Endodermal cell (in vitro differentiated cells): ENCODE data around the gene ARHGAP33. TPM values are rescaled to one million over a fixed set of nuclear protein-coding genes. Genes with fewer than 3 reads are reported as not detected.

Source experiments
- DNase-seq: peaks from one replicate; pipeline ENCODE4 v3.0.0-alpha.2; 2017
- H3K27ac ChIP-seq: 2 replicates; pipeline ENCODE4 v1.5.1; 2013; ENCODE audit warnings: mild to moderate bottlenecking, low read depth, low read length, moderate library complexity
- H3K27me3 ChIP-seq: 2 replicates; pipeline ENCODE4 v1.6.1; 2013; ENCODE audit warnings: mild to moderate bottlenecking, low read length, moderate library complexity; ENCODE audit not compliant: insufficient read depth, control insufficient read depth, poor library complexity, severe bottlenecking
- H3K36me3 ChIP-seq: 2 replicates; pipeline ENCODE4 v1.7.0; 2013; ENCODE audit warnings: mild to moderate bottlenecking, low read length, moderate library complexity; ENCODE audit not compliant: control insufficient read depth, insufficient read depth
- H3K4me1 ChIP-seq: one replicate; pipeline ENCODE4 v1.7.0; 2013; ENCODE audit warnings: low read length; ENCODE audit not compliant: control insufficient read depth, insufficient read depth
- H3K4me3 ChIP-seq: 2 replicates; pipeline ENCODE4 v1.5.1; 2013; ENCODE audit warnings: mild to moderate bottlenecking, low read length, moderate library complexity
- H3K9ac ChIP-seq: 2 replicates; pipeline ENCODE4 v1.6.1; 2013; ENCODE audit warnings: mild to moderate bottlenecking, low read length, moderate library complexity; ENCODE audit not compliant: poor library complexity, severe bottlenecking; ENCODE audit errors: extremely low read depth
- H3K9me3 ChIP-seq: 2 replicates; pipeline ENCODE4 v1.6.1; 2013; ENCODE audit warnings: mild to moderate bottlenecking, low read length, moderate library complexity; ENCODE audit not compliant: control insufficient read depth
- H3K27ac Mint-ChIP-seq: 2 replicates; pipeline ENCODE4 v1.8.0; 2020; ENCODE audit warnings: mixed read lengths
- H3K27me3 Mint-ChIP-seq: 2 replicates; pipeline ENCODE4 v1.8.0; 2021; ENCODE audit warnings: mild to moderate bottlenecking, mixed read lengths; ENCODE audit not compliant: insufficient read depth
- H3K36me3 Mint-ChIP-seq: 2 replicates; pipeline ENCODE4 v1.8.0; 2020; ENCODE audit warnings: low read depth, mixed read lengths
- H3K4me1 Mint-ChIP-seq: 2 replicates; pipeline ENCODE4 v1.8.0; 2020; ENCODE audit warnings: mixed read lengths
- H3K4me3 Mint-ChIP-seq: 2 replicates; pipeline ENCODE4 v1.8.0; 2020; ENCODE audit warnings: mild to moderate bottlenecking, moderate library complexity, mixed read lengths
- H3K9me3 Mint-ChIP-seq: 2 replicates; pipeline ENCODE4 v1.8.0; 2020; ENCODE audit warnings: mild to moderate bottlenecking, mixed read lengths
- WGBS, 2 experiments: methylation state at CpG; one replicate each; pipeline versions ENCODE4 v1.1.5 to v1.1.7; 2013; ENCODE audit warnings: missing lambda C conversion rate in 2 of 2, mixed read lengths in 1 of 2; ENCODE audit not compliant: insufficient coverage in 1 of 2, insufficient read length in 1 of 2; 5-methylcytosine and 5-hydroxymethylcytosine counted together
- total RNA-seq, 2 donors: library from RNA; stranded (reverse); fragmentation: NEBNext Ultra II Directional in 1 of 2; extraction: Animal tissue kit (Norgen Biotek cat#: 25700) in 1 of 2; gene quantifications; 2 replicates in 1 of 2; 3 replicates in 1 of 2; pipeline ENCODE4 v1.2.1, GENCODE V29; 2021
- TF ChIP-seq, protein P1 (sequence below): fragments of 200-600 bp; sonication (generic); conservative IDR thresholded peaks from 2 replicates; pipeline ENCODE4 v1.5.0; 2021; ENCODE audit warnings: antibody characterized with exemption, mild to moderate bottlenecking

Gene ARHGAP33
- total RNA-seq, 2 donors from 2014 or later, result 12.7 to 15.0 TPM

DNA sequence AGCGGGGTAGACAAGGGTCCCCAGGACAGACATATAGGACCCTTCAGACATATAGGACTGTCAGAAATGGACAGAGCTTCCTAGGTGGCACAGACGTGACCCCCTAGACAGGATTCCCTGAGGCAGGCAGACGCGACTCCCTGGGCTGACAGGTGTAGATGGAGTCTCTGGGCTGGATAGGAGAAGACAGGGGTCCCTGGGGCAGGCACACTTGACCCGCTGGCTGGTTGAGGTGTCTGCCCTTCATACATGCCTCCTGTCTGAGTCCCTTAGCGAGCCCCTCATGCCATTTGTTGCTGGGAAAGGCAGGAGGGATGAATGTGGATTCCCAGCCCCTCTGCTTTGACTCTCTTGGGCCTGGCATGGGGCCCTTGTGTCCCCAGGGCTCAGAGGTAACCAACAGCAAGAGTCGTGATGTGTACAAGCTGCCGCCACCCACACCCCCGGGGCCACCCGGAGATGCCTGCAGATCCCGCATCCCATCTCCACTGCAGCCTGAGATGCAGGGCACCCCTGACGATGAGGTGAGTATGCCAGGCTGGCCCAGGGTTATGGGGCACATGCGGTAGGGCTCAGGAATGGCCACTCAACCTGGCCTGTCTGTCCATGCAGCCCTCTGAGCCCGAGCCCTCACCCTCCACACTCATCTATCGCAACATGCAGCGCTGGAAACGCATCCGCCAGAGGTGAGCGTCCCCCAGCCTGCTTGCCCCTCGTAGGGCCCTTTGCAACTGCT lies 21.6 kb upstream of the ARHGAP33 start:
- Mint-ChIP-seq H3K9me3 (no peaks in the 10 kb centered on the region), H3K4me3 (no peak overlapping the region)
- 93 to 96% methylated on average over 18 to 20 of the region's 20 CpGs for WGBS, 2 experiments

DNA sequence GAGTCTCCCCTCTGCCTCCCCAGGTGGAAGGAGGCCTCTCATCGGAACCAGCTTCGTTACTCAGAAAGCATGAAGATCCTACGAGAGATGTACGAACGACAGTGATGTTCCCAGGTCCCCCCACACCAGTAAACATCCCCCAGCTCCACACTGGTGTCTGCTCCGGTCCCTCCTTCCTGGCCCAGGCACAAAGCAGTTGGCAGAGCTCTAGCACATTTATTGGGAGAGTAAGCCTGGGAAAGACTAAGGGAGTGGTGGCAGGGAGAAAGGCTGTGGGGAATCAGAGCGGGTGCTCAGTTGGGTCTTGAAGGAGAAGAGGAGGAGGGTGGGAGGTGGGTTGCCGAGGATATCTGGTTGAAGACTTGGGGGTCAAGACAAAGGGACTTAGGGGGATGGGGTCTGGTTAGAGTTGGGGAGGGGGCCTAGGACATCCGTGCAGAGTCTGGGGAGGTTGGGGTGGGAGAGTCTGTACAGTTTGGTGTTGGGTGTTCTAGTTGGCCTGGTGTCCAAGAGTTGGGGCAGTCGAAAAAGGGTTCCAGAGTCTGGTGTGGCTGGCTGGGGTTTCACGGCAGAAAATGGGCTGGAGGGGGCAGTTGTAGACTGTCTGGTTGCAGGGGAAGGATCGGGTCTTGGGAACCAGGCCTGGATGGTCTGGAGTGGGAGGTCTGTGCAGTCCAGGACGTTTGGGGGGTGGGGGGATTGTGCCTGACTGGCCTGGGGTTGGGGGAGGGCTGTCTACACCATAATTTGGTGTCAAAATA lies 20.8 kb upstream of the ARHGAP33 start:
- Histone ChIP-seq H3K27ac (no peak overlapping the region), H3K4me3 (no peak overlapping the region), H3K4me1 (no peaks in the 10 kb centered on the region), H3K27me3 (peaks cover 7% of the 10 kb centered on the region), H3K36me3 (peaks cover 5% of the 10 kb centered on the region), H3K9me3 (no peaks in the 10 kb centered on the region), H3K9ac (no peak overlapping the region)
- H3K27me3 Mint-ChIP-seq, result peaks cover 25% of the 10 kb centered on the region
- H3K4me3 Mint-ChIP-seq, result peak overlapping the region; percentile 91
- 90 to 100% methylated on average over 4 to 13 of the region's 13 CpGs for WGBS, 2 experiments
- H3K27ac Mint-ChIP-seq, result no peak overlapping the region
- no peaks in the 10 kb centered on the region for H3K36me3 Mint-ChIP-seq
- no peak for DNase-seq
- H3K4me1 Mint-ChIP-seq, result peaks cover 8% of the 10 kb centered on the region
- TF ChIP-seq, protein P1, sequence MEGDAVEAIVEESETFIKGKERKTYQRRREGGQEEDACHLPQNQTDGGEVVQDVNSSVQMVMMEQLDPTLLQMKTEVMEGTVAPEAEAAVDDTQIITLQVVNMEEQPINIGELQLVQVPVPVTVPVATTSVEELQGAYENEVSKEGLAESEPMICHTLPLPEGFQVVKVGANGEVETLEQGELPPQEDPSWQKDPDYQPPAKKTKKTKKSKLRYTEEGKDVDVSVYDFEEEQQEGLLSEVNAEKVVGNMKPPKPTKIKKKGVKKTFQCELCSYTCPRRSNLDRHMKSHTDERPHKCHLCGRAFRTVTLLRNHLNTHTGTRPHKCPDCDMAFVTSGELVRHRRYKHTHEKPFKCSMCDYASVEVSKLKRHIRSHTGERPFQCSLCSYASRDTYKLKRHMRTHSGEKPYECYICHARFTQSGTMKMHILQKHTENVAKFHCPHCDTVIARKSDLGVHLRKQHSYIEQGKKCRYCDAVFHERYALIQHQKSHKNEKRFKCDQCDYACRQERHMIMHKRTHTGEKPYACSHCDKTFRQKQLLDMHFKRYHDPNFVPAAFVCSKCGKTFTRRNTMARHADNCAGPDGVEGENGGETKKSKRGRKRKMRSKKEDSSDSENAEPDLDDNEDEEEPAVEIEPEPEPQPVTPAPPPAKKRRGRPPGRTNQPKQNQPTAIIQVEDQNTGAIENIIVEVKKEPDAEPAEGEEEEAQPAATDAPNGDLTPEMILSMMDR, result no peak
- H3K9me3 Mint-ChIP-seq, result no peaks in the 10 kb centered on the region

More for the DNA sequence above, 21.6 kb upstream of the ARHGAP33 start:
- Histone ChIP-seq H3K4me3 (no peak overlapping the region), H3K9ac (no peak overlapping the region), H3K36me3 (peaks cover 5% of the 10 kb centered on the region), H3K4me1 (no peaks in the 10 kb centered on the region), H3K27ac (no peak overlapping the region), H3K9me3 (no peaks in the 10 kb centered on the region), H3K27me3 (peaks cover 7% of the 10 kb centered on the region)
- Mint-ChIP-seq H3K36me3 (no peaks in the 10 kb centered on the region), H3K27me3 (peaks cover 25% of the 10 kb centered on the region), H3K27ac (no peak overlapping the region), H3K4me1 (peaks cover 11% of the 10 kb centered on the region)
- TF ChIP-seq, protein P1, result no peak
- DNase-seq, result no peak

DNA sequence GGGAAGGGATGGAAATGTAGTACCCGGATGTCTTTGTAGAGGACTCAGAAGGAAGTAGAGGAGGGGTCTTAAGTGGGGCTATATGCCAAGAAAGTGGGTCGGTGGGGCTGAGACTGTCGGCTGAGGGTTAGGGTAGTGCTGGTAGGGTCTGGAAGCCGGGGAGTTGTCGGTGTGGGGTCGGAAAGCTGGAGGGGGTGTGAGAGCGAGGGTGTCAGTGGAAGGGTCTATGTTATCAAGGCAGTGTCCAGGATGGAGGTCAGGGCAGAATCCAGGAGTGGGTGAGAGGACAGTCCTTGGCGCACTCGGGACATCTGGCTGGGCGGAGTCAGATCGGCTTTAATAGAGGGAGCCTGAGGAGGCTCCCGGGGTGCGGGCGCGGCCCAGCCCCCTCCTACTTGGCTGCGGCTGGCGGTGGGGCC lies 20.2 kb upstream of the ARHGAP33 start:
- no peaks in the 10 kb centered on the region for H3K9me3 ChIP-seq
- Mint-ChIP-seq H3K27me3 (peaks cover 25% of the 10 kb centered on the region), H3K27ac (no peak overlapping the region), H3K4me3 (peak overlapping the region; percentile 91), H3K36me3 (peaks cover 5% of the 10 kb centered on the region), H3K4me1 (peaks cover 8% of the 10 kb centered on the region), H3K9me3 (no peaks in the 10 kb centered on the region)
- no peaks in the 10 kb centered on the region for H3K4me1 ChIP-seq
- DNase-seq, result no peak
- no peak overlapping the region for H3K4me3 ChIP-seq
- TF ChIP-seq, protein P1, result no peak
- no peak overlapping the region for H3K9ac ChIP-seq
- peaks cover 7% of the 10 kb centered on the region for H3K27me3 ChIP-seq
- WGBS, 2 experiments, result 66 to 83% methylated on average over 13 to 17 of the region's 17 CpGs
- H3K36me3 ChIP-seq, result peaks cover 6% of the 10 kb centered on the region
- no peak overlapping the region for H3K27ac ChIP-seq
